Ovary (tissue), 3 donors: Measurements from ENCODE around the gene SGMS2.

ENCODE experiments used
- CTCF ChIP-seq, 3 donors: fragments of 450-650 bp in 2 of 3; fragments of 200-600 bp in 1 of 3; IDR thresholded peaks; one replicate each; pipeline versions ENCODE4 v1.5.1 to v1.8.0; 2016 to 2022; ENCODE audit warnings: antibody characterized with exemption in 3 of 3, mild to moderate bottlenecking in 1 of 3
- POLR2A ChIP-seq: fragments of 450-650 bp; IDR thresholded peaks from one replicate; pipeline ENCODE4 v1.6.1; 2017; ENCODE audit warnings: antibody characterized with exemption, mild to moderate bottlenecking, moderate library complexity
- donor health status: DM: no; HTN: no; CAD: no.

- TF ChIP-seq POLR2A: no peak
- TF ChIP-seq CTCF (IDR thresholded peaks at IDR 0.05): no peak
Observed at GRCh38 chr4:107896646-107897045, 71.9 kb downstream of the SGMS2 start.
